Superior temporal gyrus (tissue), 1 donor: ENCODE measurements around the gene WDR44.
"Not testable (repeated sequence)": the region's sequence is repeated elsewhere in the genome, so short reads cannot be mapped to it uniquely, and the experiment has no call there.

ENCODE experiments used
- DNase-seq: peaks from one replicate; pipeline ENCODE4 v3.0.0-alpha.2; 2016; ENCODE audit errors: extremely low spot score

The WDR44 gene

GRCh38 chrX:118356154-118356701 lies 10.3 kb downstream of the WDR44 start:
- DNase-seq, result peak; percentile 33

GRCh38 chrX:118360429-118361125 lies 14.7 kb downstream of the WDR44 start:
- DNase-seq, result no peak

- DNase-seq, result no peak
Observed at GRCh38 chrX:118364261-118364660, 18.4 kb downstream of the WDR44 start.

- no peak for DNase-seq
Observed at GRCh38 chrX:118367338-118367737, 21.4 kb downstream of the WDR44 start.

GRCh38 chrX:118368398-118368797 lies 22.5 kb downstream of the WDR44 start:
- DNase-seq, result no peak

GRCh38 chrX:118370921-118371624 lies 25.2 kb downstream of the WDR44 start:
- DNase-seq, result no peak

- no peak for DNase-seq
Observed at GRCh38 chrX:118373538-118373937, 27.6 kb downstream of the WDR44 start.

DNA sequence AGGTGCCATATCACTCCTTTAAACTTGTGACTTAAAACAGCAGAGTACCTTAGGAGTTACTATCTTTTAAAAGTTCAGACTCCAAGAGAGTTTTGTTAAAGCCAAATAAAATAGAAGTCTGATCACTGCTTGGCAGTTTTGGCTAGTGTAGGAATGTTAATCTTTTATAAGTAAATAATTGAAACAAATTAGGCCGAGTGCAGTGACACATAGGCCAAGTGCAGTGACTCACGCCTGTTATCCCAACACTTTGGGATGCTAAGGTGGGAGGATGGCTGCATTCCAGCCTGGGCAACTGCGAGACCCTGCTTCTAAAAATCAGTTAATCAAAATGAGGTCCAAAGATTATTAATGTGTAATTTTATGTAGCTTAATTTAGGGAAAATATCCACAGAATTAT lies 37.2 kb downstream of the WDR44 start:
- DNase-seq, result no peak

DNA sequence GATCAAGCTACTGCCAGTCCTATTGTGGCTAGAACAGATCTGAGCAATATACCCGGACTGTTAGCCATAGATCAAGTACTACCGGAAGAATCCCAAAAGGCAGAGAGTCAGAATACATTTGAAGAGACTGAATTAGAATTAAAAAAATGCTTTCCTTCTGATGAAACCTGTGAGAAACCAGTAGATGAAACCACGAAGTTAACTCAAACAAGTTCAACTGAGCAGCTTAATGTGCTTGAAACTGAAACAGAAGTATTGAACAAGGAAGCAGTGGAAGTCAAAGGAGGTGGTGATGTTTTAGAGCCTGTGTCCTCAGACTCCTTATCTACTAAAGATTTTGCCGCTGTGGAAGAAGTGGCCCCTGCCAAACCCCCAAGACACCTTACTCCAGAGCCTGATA lies 46.8 kb downstream of the WDR44 start:
- no peak for DNase-seq

DNA sequence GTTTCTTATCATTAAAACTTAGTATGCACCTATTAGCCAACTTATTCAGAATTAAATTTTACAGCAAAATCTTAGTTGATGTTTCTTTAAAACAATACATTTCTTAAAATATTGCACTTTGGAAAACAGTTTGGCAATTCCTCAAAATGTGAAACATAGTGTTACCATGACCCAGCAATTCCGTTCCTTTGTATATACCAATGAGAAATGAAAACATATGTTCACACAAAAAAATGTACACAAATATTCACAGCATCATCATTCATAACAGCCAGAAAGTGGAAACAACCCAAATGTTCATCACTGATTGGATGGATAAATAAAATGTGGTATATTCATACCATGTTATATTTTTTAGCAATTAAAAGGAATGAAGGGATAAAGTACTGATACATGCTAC lies 50.2 kb downstream of the WDR44 start:
- no peak for DNase-seq

- no peak for DNase-seq
Observed at GRCh38 chrX:118418811-118419251, 72.9 kb downstream of the WDR44 start.

DNA sequence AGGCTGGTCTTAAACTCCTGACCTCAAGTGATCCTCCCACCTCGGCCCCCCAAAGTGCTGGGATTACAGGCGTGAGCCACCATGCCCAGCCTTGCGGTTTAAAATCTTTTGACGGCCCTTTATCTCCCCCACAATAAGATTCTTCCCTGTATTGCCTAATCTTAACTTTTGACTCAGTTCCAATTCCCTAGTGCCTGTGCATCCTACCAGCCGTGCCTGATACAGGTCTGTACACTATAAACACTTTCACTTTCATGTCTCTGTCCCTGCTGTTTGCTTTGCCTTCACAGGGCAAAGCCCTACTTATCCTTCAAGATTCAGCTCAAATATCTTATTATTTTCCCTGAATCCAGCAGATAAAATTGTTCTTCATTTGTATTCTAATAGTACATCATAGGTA lies 74.6 kb downstream of the WDR44 start:
- DNase-seq, result peak; percentile 17

- DNase-seq, result no peak
Observed at GRCh38 chrX:118423558-118423957, 77.7 kb downstream of the WDR44 start.

DNA sequence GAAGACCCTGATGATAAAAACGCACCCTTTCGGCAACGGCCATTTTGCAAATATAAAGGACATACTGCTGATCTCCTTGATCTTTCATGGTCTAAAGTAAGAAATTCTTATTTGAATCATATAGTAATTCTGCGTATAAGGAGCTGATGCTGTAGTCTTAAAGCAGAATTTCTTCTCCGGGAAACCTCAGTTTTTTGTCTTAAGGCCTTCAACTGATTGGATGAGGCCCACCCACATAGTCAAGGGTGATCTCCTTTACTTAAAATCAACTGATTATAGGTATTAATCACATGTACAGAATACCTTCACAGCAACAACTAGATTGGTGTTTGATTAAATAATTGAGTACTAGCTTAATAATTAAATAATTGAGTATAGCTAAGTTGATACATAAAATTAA lies 86.9 kb downstream of the WDR44 start:
- DNase-seq, result no peak

- no peak for DNase-seq
Observed at GRCh38 chrX:118437283-118437682, 91.4 kb downstream of the WDR44 start.

DNA sequence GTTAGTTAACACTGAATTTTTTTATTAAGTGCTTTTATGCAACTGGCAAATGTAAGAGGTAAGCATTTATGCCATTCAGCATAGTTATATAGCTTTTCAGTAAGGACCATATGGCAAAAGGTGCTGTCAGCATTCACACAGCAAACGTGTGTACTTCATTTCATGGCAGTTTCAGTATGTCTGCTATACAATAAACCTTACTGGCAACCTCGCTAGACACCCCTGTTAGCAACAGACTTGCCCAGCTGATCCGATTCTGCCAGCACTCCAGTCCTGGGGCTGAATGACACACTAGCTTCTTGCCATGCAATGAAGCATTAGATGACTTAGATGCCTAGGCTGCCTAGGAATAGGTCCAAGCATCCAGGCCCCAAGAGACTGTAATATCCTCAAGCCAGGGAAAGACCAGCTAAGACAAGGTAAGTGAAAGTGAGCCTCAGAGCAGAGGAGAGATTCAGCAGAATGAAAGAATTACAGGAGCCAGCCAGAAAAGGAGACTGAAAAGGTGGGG lies 102.4 kb downstream of the WDR44 start:
- no peak for DNase-seq

DNA sequence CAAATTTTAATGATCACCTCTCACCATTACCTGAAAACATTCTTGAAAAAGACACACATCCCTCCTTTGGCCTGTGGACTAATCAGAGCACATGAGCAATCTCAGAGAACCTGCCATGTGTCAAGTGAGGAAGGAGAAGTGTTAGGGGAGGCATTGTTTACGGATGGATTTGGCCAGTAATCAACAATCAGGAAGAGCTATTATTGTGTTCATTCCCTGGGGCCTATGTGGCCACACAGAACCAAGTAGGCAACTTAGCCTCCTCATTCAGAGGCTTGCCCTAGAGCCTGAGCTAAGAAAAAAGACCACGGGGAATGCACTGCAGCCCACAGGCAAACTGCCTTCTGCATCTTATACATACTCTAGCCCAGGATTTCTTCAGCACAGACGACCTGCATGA lies 109.1 kb downstream of the WDR44 start:
- no peak for DNase-seq

- DNase-seq, result peak; percentile 56
Observed at GRCh38 chrX:118459494-118459893, 113.6 kb downstream of the WDR44 start.

DNA sequence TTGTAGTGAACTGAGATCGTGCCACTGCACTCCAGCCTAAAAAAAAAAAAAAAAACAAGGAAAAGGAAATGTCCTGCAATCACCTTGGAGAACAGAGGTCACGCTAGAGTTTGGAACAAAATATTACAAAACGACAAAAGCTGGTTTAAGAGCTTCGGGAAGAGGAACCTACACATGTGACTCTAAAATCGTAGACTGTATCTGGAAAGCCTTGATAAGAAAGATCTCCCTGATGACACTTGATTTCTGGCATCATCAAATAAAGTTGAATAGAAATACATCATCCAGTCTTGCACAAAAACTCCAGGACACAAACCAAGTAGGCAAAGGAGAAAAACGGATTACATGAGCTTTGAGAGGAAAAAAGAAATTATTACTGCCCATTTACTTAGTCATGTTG lies 118.6 kb downstream of the WDR44 start:
- DNase-seq, result no peak

GRCh38 chrX:118468122-118468521 lies 122.2 kb downstream of the WDR44 start:
- no peak for DNase-seq

DNA sequence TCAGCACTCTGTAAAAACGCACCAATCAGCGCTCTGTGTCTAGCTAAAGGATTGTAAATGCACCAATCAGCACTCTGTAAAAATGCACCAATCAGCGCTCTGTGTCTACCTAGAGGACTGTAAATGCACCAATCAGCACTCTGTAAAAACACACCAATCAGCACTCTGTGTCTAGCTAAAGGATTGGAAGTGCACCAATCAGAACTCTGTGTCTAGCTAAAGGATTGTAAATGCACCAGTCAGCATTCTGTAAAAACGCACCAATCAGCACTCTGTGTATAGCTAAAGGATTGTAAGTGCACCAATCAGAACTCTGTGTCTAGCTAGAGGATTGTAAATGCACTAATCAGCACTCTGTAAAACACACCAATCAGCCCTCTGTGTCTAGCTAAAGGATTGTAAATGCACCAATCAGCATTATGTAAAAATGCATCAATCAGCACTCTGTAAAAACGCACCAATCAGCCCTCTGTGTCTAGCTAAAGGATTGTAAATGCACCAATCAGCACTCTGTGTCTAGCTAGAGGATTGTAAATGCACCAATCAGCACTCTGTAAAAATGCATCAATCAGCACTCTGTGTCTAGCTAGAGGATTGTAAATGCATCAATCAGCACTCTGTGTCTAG lies 124.9 kb downstream of the WDR44 start:
- not testable (repeated sequence) for DNase-seq

DNA sequence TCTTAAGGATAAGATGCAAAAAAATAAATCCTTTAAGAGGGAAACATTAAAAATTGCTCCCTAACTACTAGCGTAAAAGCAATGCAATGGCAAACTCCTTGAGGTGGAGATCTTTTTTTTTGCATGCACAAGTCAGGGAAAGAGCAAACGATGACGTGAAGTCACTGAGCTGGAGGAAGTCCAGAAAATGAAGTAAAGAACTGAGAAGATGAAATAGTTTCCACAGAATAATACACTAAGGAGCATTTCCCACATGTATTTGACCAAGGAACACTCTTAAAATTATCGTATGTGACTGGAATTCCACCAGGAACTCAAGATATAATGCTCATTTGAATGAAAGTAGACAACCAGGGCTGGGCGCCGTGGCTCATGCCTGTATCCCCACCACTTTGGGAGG lies 128.7 kb downstream of the WDR44 start:
- DNase-seq, result no peak

GRCh38 chrX:118475903-118476302 lies 130.0 kb downstream of the WDR44 start:
- no peak for DNase-seq
